Body of pancreas (tissue), 4 donors: ENCODE data around the gene CHMP4B.

ENCODE experiments used
- CTCF ChIP-seq, 7 experiments: fragments of 450-650 bp in 4 of 7; fragments of 200-600 bp in 3 of 7; sonication (generic) in 3 of 7; IDR thresholded peaks; one replicate each; pipeline ENCODE4 v1.5.1; 2016 to 2019; ENCODE audit warnings: antibody characterized with exemption in 7 of 7
- POLR2A ChIP-seq, 3 donors: fragments of 450-650 bp; IDR thresholded peaks; one replicate each; pipeline ENCODE4 v1.6.1; 2016; ENCODE audit warnings: antibody characterized with exemption in 3 of 3, mild to moderate bottlenecking in 2 of 3

DNA sequence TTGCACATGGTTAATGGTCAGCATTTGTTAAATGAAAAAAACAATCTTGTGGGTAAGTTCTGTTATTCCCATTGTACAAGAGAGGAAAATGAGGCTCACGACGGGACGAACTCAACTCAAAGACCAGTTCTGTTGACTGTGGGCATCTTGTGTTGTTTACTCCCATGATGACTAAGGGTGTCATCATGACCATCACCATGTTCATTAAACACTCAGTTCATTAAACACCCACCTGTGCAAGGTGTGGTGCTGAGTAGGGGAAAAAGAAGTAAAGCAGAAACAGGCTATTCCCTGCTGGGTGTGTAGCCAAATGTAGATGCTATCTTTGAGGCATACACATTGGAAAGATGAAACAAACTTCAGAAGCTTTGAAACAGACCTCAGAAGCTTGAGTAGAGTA, 4.5 kb downstream of the CHMP4B start:
- TF ChIP-seq CTCF (IDR thresholded peaks at IDR 0.05) = no peak
- no peak for TF ChIP-seq POLR2A (IDR thresholded peaks at IDR 0.05)
